ENCODE results near the gene TNS1.

DNA sequence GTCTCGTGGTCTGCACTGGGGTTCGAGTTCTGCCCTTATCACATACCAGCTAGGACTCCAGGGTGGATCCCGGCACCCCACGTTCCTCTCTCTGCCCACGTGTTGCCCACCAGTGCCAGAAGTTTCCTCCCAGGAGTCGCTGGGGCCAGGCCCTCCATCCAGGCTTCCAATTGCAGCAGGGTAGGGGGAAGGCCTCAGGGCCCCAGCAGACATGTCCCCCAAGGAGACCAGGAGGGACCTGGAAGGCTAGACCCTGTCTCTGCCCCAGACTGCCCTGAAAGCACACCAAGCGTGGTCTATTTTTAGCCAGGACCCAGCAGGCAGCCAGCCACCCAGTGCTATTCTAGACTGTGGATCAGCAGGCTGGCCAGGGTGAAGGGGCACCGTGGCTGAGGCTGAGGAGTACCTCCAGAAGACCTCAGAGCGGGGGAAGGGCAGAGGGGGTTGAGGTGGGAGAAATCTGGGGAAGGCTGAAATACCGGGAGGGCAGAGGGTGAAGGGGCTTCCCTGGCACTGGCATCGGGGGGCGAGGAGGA lies 18.8 kb upstream of the TNS1 start:
- TF ChIP-seq EZH2 (IDR thresholded peaks at IDR 0.05; ENCODE audit: borderline replicate concordance) (no peak), EZH2phosphoT487 (IDR thresholded peaks at IDR 0.05; ENCODE audit: low read depth, severe bottlenecking, unreplicated experiment) (no peak)
- TF ChIP-seq, protein P1, sequence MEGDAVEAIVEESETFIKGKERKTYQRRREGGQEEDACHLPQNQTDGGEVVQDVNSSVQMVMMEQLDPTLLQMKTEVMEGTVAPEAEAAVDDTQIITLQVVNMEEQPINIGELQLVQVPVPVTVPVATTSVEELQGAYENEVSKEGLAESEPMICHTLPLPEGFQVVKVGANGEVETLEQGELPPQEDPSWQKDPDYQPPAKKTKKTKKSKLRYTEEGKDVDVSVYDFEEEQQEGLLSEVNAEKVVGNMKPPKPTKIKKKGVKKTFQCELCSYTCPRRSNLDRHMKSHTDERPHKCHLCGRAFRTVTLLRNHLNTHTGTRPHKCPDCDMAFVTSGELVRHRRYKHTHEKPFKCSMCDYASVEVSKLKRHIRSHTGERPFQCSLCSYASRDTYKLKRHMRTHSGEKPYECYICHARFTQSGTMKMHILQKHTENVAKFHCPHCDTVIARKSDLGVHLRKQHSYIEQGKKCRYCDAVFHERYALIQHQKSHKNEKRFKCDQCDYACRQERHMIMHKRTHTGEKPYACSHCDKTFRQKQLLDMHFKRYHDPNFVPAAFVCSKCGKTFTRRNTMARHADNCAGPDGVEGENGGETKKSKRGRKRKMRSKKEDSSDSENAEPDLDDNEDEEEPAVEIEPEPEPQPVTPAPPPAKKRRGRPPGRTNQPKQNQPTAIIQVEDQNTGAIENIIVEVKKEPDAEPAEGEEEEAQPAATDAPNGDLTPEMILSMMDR (IDR thresholded peaks at IDR 0.05; ENCODE audit: poor library complexity): no peak

Measured in hepatocyte (in vitro differentiated cells).